ENCODE measurements around the gene TIMP2.

The TIMP2 gene

DNA sequence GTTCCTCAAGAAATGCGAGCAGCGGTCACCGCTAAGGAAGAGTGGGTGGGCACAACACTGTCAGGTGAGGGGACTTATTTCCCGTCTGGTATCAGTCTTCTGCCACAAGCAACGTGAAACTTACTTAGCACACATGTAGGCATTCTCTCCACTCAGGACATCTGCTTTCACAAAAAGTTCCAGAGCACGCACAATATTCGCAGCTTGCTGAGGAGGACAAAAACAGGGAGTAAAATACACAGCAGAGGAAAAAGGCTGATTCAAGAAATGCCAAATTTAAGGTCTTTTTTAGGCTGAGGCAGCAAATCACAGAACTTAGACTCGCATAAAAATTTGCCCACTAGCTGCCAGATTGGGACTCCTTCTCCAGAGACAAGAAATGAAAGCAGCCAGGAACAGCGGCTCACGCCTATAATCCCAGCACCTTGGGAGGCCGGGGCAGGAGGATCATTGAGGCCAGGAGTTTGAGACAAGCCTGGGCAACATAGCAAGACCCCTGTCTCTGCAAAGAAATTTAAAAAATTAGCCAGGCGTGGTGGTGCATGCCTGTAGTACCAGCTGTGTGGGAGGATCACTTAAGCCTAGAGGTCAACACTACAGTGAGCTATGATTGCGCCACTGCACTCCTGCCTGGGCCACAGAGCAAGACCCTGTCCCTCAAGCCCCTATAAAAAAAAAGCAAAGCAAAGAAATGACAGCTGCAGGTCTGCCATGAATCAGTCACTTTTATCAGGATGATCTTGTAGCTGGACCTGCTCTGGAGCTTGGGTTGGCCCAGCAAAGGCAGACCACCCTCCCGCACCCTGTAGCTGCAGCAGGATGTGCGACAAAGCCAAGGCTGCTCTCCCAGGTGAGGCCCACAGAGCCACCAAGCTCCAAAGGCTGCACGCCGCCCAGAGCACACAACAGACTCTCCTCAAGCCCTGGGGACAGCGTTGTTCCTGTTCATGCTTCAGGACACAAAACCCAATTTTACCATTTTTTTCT is 105.1 kb downstream of the TIMP2 start:
- TF ChIP-seq ZNF274 (IDR thresholded peaks at IDR 0.05; ENCODE audit: low read depth, low read length) = no peak

GRCh38 chr17:78819402-78819801 is 105.8 kb downstream of the TIMP2 start:
- no peak for TF ChIP-seq ZNF274 (IDR thresholded peaks at IDR 0.05; ENCODE audit: low read depth, low read length)
- no peak overlapping the region for H3K4me3 ChIP-seq (ENCODE audit: low read length)

More for the DNA sequence above, 105.1 kb downstream of the TIMP2 start:
- no peak overlapping the region for H3K4me3 ChIP-seq (ENCODE audit: low read length)

DNA sequence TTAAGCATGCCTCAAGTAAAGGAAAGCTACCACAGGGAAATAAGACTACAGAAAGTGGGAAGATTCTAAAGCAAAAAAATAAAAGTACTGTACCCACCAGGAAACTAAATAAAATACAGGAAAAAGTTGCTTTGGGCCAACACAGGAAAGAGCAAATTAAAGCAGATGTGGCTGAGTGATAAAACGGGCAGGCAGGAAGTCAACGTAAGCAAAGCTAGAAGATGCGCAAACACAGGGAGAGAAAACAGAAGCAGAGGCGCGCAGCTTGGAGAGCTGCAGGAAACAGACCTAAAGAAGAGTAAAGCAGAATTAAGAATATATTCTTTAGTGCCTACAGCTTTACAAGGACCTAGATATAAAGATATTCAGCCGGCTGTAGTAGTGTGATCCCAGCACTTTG is 106.3 kb downstream of the TIMP2 start:
- no peak for TF ChIP-seq ZNF274 (IDR thresholded peaks at IDR 0.05; ENCODE audit: low read depth, low read length)
- H3K4me3 ChIP-seq (ENCODE audit: low read length) = no peak overlapping the region

- no peak overlapping the region for H3K4me3 ChIP-seq (ENCODE audit: low read length)
- no peak for TF ChIP-seq ZNF274 (IDR thresholded peaks at IDR 0.05; ENCODE audit: low read depth, low read length)
Observed at GRCh38 chr17:78818152-78818846, 106.9 kb downstream of the TIMP2 start.

DNA sequence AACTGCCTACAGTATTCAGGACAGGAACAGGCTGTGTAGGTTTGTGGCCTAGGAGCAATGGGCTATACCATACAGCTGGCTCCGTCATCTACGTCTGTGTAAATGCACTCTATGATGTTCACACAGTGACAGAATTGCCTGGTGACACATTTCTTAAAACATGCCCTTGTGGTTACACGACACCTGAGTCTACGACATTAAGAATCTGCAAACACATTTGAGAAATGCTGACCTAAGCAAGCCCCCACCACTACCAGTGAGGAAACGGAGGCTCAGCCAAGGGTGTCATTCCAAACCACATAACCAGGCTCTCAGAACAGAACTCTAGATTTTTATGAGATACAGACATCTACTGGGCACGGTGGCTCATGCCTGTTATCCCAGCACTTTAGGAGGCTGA is 108.1 kb downstream of the TIMP2 start:
- H3K4me3 ChIP-seq (ENCODE audit: low read length) = no peak overlapping the region
- no peak for TF ChIP-seq ZNF274 (IDR thresholded peaks at IDR 0.05; ENCODE audit: low read depth, low read length)

DNA sequence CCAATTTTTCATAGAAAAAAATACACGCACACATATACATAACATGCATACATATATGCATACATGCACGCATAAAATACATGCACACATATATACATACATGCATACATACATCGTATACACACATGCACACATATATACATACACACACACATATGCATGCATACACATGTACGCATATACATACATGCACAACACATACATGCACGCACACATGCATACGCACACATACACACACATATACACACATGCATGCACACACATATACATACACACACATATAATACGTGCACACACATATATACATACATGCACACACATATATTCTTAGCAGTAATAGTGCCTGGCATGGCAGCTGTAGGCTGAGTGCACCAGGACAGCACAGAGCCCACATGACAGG is 109.5 kb downstream of the TIMP2 start:
- no peak for TF ChIP-seq ZNF274 (IDR thresholded peaks at IDR 0.05; ENCODE audit: low read depth, low read length)

GRCh38 chr17:78812855-78813254 is 112.3 kb downstream of the TIMP2 start:
- no peak overlapping the region for H3K4me3 ChIP-seq (ENCODE audit: low read length)
- no peak for TF ChIP-seq ZNF274 (IDR thresholded peaks at IDR 0.05; ENCODE audit: low read depth, low read length)

More for the DNA sequence above, 109.5 kb downstream of the TIMP2 start:
- no peak overlapping the region for H3K4me3 ChIP-seq (ENCODE audit: low read length)

DNA sequence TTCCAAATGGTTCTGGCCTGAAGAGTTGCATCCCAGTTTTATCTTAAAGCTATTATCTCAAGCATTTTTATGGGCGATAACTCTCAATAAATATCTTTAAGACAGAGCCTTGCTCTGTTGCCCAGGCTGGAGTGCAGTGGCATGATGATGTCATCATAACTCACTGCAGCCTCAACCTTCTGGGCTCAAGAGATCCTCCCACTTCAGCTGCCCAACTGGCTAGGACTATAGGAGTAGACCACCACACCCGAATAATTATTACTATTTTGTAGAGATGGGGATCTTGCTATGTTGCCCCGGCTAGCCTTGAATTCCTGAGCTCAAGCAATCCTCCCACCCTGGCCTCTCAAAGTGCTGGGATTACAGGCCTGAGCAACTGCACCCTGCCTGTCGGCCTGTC is 117.0 kb downstream of the TIMP2 start:
- TF ChIP-seq ZNF274 (IDR thresholded peaks at IDR 0.05; ENCODE audit: low read depth, low read length) = no peak
- no peak overlapping the region for H3K4me3 ChIP-seq (ENCODE audit: low read length)

DNA sequence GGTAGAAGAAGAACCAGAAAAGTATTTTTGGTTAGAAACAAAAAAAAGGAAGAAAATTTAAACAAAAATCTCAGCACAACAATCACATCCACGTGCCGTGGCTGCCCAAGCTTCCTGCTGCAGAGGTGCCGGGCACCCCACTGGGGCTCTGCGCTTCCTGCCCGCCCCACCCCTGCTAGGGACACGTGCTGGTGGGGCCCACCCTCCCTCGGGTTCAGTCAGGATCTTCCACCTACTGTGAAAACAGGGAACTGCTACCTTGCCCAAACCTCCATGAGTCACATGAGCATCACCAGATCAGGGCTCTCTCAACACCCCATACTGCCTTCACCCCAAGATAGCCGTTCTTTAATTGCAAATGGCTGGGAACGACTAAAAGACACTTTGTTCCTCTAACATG is 118.7 kb downstream of the TIMP2 start:
- no peak for TF ChIP-seq ZNF274 (IDR thresholded peaks at IDR 0.05; ENCODE audit: low read depth, low read length)
- no peak overlapping the region for H3K4me3 ChIP-seq (ENCODE audit: low read length)

GRCh38 chr17:78805301-78805700 is 119.9 kb downstream of the TIMP2 start:
- no peak for TF ChIP-seq ZNF274 (IDR thresholded peaks at IDR 0.05; ENCODE audit: low read depth, low read length)

DNA sequence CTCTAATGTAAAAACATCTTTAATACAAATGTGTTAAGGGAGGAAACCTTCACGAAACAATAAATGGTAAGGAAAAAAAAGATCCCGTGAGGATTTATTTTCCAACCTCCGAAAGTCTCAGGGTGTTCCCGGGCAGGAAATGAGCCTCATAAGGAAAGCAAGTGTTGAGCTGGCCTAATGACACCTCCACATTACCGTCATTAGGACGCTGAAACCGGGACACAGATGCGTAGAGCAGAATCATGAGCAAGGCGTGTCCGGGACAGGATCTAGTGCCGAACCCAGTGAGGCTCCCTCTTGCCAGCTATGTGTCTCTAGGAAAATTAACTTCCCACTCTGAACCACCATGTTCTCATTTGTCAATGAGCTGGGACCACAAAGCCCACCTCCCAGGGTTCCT is 120.4 kb downstream of the TIMP2 start:
- no peak overlapping the region for H3K4me3 ChIP-seq (ENCODE audit: low read length)
- TF ChIP-seq ZNF274 (IDR thresholded peaks at IDR 0.05; ENCODE audit: low read depth, low read length) = no peak

More at GRCh38 chr17:78805301-78805700, 119.9 kb downstream of the TIMP2 start:
- no peak overlapping the region for H3K4me3 ChIP-seq (ENCODE audit: low read length)

GRCh38 chr17:78803186-78803845 is 121.9 kb downstream of the TIMP2 start:
- no peak for TF ChIP-seq ZNF274 (IDR thresholded peaks at IDR 0.05; ENCODE audit: low read depth, low read length)
- no peak overlapping the region for H3K4me3 ChIP-seq (ENCODE audit: low read length)

Measured in GM08714 (cell line).